HepG2 (cell line): Measurements from ENCODE around the gene DKKL1. TPM values are rescaled to one million over a fixed set of nuclear protein-coding genes. Genes with fewer than 3 reads are reported as not detected.

ENCODE experiments used
- ATAC-seq: fragments of 200-7000 bp; cut with Tn5 transposase; 3 replicates; pipeline ENCODE4 v1.9.1; 2020; ENCODE audit warnings: mild to moderate bottlenecking, moderate library complexity
- BruUV-seq: library from RNA; stranded (reverse); fragments of 400-500 nt; replicated peaks from 2 replicates; lab custom pipeline; 2021; lab: Mats Ljungman, UMichigan
- CTCF ChIA-PET: fragments of 300-600 bp; formaldehyde crosslinking; extraction: SDS; loops from one replicate; lab custom pipeline; 2021; ENCODE audit warnings: low total read pairs, inconsistent platforms, low intra/inter-chr PET ratio; lab: Yijun Ruan, JAX
- POLR2A ChIA-PET: fragments of 350-600 bp; sonication (Branson Sonifier 250); formaldehyde crosslinking; loops from one replicate; lab custom pipeline; 2020; ENCODE audit warnings: antibody characterized with exemption, inconsistent platforms; lab: Yijun Ruan, JAX
- DNase-seq: peaks from one replicate; pipeline ENCODE4 v3.0.0-alpha.2; 2015; ENCODE audit warnings: low spot score
- FAIRE-seq: peaks from 3 replicates; lab custom pipeline; 2011; peaks lifted over from hg19 to GRCh38; lab: Jason Lieb, UNC
- H2AFZ ChIP-seq: one replicate; pipeline ENCODE4 v1.6.1; 2011; ENCODE audit warnings: low read length, inconsistent platforms
- H3K27ac ChIP-seq: fragments of 300-600 bp; 3 replicates; pipeline ENCODE4 v1.8.0; 2011; ENCODE audit warnings: mixed run types, mild to moderate bottlenecking, mixed read lengths, low read length, inconsistent platforms; ENCODE audit not compliant: insufficient read depth; ENCODE audit errors: extremely low read length
- H3K27me3 ChIP-seq, 2 experiments: fragments of 200-600 bp in 1 of 2; 2 replicates in 1 of 2; 3 replicates in 1 of 2; pipeline versions ENCODE4 v1.6.0 to v1.8.0; 2011; ENCODE audit warnings: low read length in 2 of 2, mild to moderate bottlenecking in 2 of 2, moderate library complexity in 2 of 2, inconsistent platforms in 1 of 2; ENCODE audit not compliant: insufficient read depth in 2 of 2, control insufficient read depth in 1 of 2
- H3K36me3 ChIP-seq, 2 experiments: fragments of 200-600 bp in 1 of 2; replicated peaks in 1 of 2; 2 replicates in 1 of 2; 3 replicates in 1 of 2; pipeline versions ENCODE4 v1.5.1 to v1.8.0; 2011; ENCODE audit warnings: low read length in 2 of 2, inconsistent platforms in 1 of 2; ENCODE audit not compliant: insufficient read depth in 2 of 2, control insufficient read depth in 1 of 2
- H3K4me1 ChIP-seq: 2 replicates; pipeline ENCODE4 v1.5.1; 2012; ENCODE audit warnings: low read length, inconsistent platforms; ENCODE audit not compliant: insufficient read depth
- H3K4me2 ChIP-seq: 2 replicates; pipeline ENCODE4 v1.6.0; 2011; ENCODE audit warnings: low read depth, low read length, inconsistent platforms
- H3K4me3 ChIP-seq, 3 experiments: fragments of 200-600 bp in 1 of 3; sonication (generic), shearing (Covaris generic) in 1 of 3; replicated peaks in 1 of 3; 2 replicates each; pipeline ENCODE4 v1.5.1; 2011 to 2016; ENCODE audit warnings: low read length in 3 of 3, inconsistent platforms in 2 of 3, low read depth in 2 of 3, mild to moderate bottlenecking in 2 of 3, control low read depth in 1 of 3, mixed read lengths in 1 of 3; ENCODE audit not compliant: insufficient read depth in 1 of 3
- H3K79me2 ChIP-seq: one replicate; pipeline ENCODE4 v1.6.1; 2011; ENCODE audit warnings: low read length, inconsistent platforms; ENCODE audit not compliant: insufficient read depth
- H3K9ac ChIP-seq: 2 replicates; pipeline ENCODE4 v1.6.0; 2011; ENCODE audit warnings: mild to moderate bottlenecking, low read depth, low read length, inconsistent platforms; ENCODE audit not compliant: insufficient read depth
- H3K9me3 ChIP-seq: 2 replicates; pipeline ENCODE4 v1.5.1; 2012; ENCODE audit warnings: mild to moderate bottlenecking, low read length
- H4K20me1 ChIP-seq: 2 replicates; pipeline ENCODE4 v1.6.0; 2011; ENCODE audit warnings: inconsistent platforms, mild to moderate bottlenecking, low read length, moderate library complexity; ENCODE audit not compliant: insufficient read depth
- CBX2 ChIP-seq, 2 experiments: fragments of 200-600 bp in 1 of 2; sonication (generic); formaldehyde crosslinking in 1 of 2; IDR thresholded peaks; 2 replicates each; pipeline versions ENCODE4 v1.7.0 to v1.8.1; 2018 to 2022; ENCODE audit warnings: low read depth in 2 of 2, low read length in 1 of 2, mild to moderate bottlenecking in 1 of 2, missing genetic modification reagents in 1 of 2
- CHCHD3 ChIP-seq: sonication (generic); formaldehyde crosslinking; IDR thresholded peaks from 2 replicates; pipeline ENCODE4 v1.8.0; 2022; ENCODE audit warnings: mild to moderate bottlenecking, missing genetic modification reagents, moderate library complexity
- ELK4 ChIP-seq: sonication (generic); formaldehyde crosslinking; IDR thresholded peaks from 2 replicates; pipeline ENCODE4 v1.9.0; 2021; ENCODE audit warnings: missing genetic modification reagents, borderline replicate concordance
- PAWR ChIP-seq: sonication (generic); formaldehyde crosslinking; IDR thresholded peaks from 2 replicates; pipeline ENCODE4 v1.4.0; 2020; ENCODE audit warnings: missing genetic modification reagents, mild to moderate bottlenecking, borderline replicate concordance
- REPIN1 ChIP-seq: sonication (generic); formaldehyde crosslinking; IDR thresholded peaks from 2 replicates; pipeline ENCODE4 v1.8.0; 2022; ENCODE audit warnings: missing genetic modification reagents, low read depth, mild to moderate bottlenecking, borderline replicate concordance
- SOX6 ChIP-seq, 2 experiments: fragments of 450-650 bp in 1 of 2; sonication (generic) in 1 of 2; formaldehyde crosslinking in 1 of 2; IDR thresholded peaks; 2 replicates each; pipeline versions ENCODE4 v1.4.0 to v1.6.1; 2017 to 2020; ENCODE audit warnings: antibody characterized with exemption in 1 of 2, mild to moderate bottlenecking in 1 of 2, missing genetic modification reagents in 1 of 2
- ZBTB21 ChIP-seq: sonication (generic); formaldehyde crosslinking; IDR thresholded peaks from 2 replicates; pipeline ENCODE4 v1.4.0; 2020; ENCODE audit warnings: missing genetic modification reagents
- ZBTB37 ChIP-seq: sonication (generic); formaldehyde crosslinking; IDR thresholded peaks from 2 replicates; pipeline ENCODE4 v1.4.0; 2020; ENCODE audit warnings: mild to moderate bottlenecking, missing genetic modification reagents
- ZNF782 ChIP-seq: sonication (generic); formaldehyde crosslinking; IDR thresholded peaks from 2 replicates; pipeline ENCODE4 v1.4.0; 2020; ENCODE audit warnings: missing genetic modification reagents, mild to moderate bottlenecking, borderline replicate concordance
- ZNF816 ChIP-seq: sonication (generic); formaldehyde crosslinking; IDR thresholded peaks from 2 replicates; pipeline ENCODE4 v1.8.0; 2022; ENCODE audit warnings: missing genetic modification reagents, mild to moderate bottlenecking, borderline replicate concordance
- in situ Hi-C: cut with HindIII; loops from 2 replicates; pipeline ENCODE4 v1.10.0; 2017; ENCODE audit warnings: low pct_unique_long_range_greater_than_20kb; ENCODE audit not compliant: extremely low pct_ligation_motif_present
- intact Hi-C: fragments of 100-400 bp; cut with micrococcal nuclease; formaldehyde crosslinking; loops from one replicate; pipeline ENCODE4 v1.10.0; 2022; ENCODE audit not compliant: unreplicated experiment
- polyA plus RNA-seq, 8 experiments: library from polyadenylated mRNA; depleted of rRNA in 3 of 8; stranded (reverse) in 7 of 8; unstranded in 1 of 8; fragments of >200 nt; fragmentation: Illumina TruSeq in 4 of 8; extraction: Trizol in 4 of 8; gene quantifications; 2 replicates each; pipeline versions ENCODE4 v1.2.1 to v1.2.3, GENCODE V29; 2011 to 2016; ENCODE audit warnings: low read depth in 4 of 8, missing spikeins in 1 of 8, mixed read lengths in 1 of 8; ENCODE audit not compliant: insufficient read depth in 1 of 8
- total RNA-seq, 5 experiments: library from RNA; depleted of rRNA; stranded (reverse); fragments of >200 nt; fragmentation: Illumina TruSeq; extraction: Trizol; gene quantifications; 2 replicates each; pipeline ENCODE4 v1.2.3, GENCODE V29; 2016; ENCODE audit warnings: low read depth in 1 of 5

DKKL1 gene
- total and polyA plus RNA-seq, 2 of the 13 experiments (the other 11 are each of a cell fraction or from before 2014, with no cell fraction given): 0.30 to 0.31 TPM

DNA sequence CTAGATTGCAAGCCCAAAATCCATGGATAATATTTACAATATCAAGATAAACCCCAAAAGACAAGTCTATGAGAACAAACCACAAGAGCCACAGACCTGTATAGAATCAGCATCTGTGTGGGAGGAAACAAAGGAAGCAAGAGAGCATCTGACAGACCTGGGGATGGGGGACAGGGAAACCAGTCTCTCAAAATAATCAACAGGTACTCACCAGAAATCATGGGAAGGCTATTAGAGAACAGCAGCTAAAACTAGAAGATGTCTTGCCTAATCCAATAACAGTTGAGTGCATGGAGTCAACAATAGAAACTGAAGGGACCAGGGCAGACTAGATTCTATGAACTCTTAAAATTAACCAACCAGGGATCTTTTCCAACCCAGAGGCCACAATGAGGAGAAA, 47.4 kb upstream of the DKKL1 start (continued):
- TF ChIP-seq ZBTB37 (CRISPR knock-in tag) (no peak), CBX2 (IDR thresholded peaks at IDR 0.05; ENCODE audit: low read depth, low read length) (no peak), CBX2 (CRISPR knock-in tag; IDR thresholded peaks at IDR 0.05; ENCODE audit: low read depth) (no peak), PAWR (no peak), CHCHD3 (no peak), ELK4 (CRISPR knock-in tag) (no peak), SOX6 (IDR thresholded peaks at IDR 0.05) (no peak), SOX6 (CRISPR knock-in tag; IDR thresholded peaks at IDR 0.05) (no peak), REPIN1 (CRISPR knock-in tag) (no peak)
- TF ChIP-seq, all 625 proteins: peak for 0

DNA sequence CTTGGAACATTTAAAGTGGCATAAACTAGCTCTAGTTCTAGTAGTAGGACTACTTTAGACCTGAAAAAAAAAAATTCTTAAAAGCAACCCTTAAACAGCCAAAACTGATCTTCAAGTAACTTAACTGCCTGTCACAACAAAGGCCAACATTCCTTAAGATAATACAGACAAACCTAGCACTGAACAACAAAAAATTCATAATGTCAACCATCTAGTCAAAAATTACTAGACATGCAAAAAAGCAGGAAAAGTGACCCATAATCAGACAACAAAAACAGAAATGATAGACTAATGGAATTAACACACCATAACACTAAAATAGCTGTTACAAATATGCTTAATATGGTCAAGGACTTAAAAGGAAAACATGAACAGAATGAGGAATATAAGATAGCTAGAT, 45.4 kb upstream of the DKKL1 start:
- no peak overlapping the region for H2AFZ ChIP-seq
- ATAC-seq: no peak
- no peak overlapping the region for H3K27ac ChIP-seq
- BruUV-seq: no TSS peak
- H3K9me3 ChIP-seq: no peaks in the 10 kb centered on the region
- no peak for DNase-seq
- no peaks in the 10 kb centered on the region for H4K20me1 ChIP-seq
- no peak for FAIRE-seq
- no peaks in the 10 kb centered on the region for H3K36me3 ChIP-seq
- ChIA-PET POLR2A (no interaction called here), CTCF (no interaction called here)
- in situ Hi-C loops: no loop called here
- no peak overlapping the region for H3K4me2 ChIP-seq
- TF ChIP-seq ZNF816 (CRISPR knock-in tag) (no peak), ZNF782 (CRISPR knock-in tag) (no peak), ZBTB21 (CRISPR knock-in tag) (no peak)
- TF ChIP-seq, all 625 proteins: peak for 0
- no peak overlapping the region for H3K4me3 ChIP-seq
- no peaks in the 10 kb centered on the region for H3K79me2 ChIP-seq
- no peak overlapping the region for H3K9ac ChIP-seq
- intact Hi-C loops: no loop called here
- no peaks in the 10 kb centered on the region for H3K27me3 ChIP-seq
- no peaks in the 10 kb centered on the region for H3K4me1 ChIP-seq
